HG03469 (cell line): ENCODE data around the gene DSG3.

ENCODE experiments used
- ATAC-seq: cut with Tn5 transposase; IDR thresholded peaks from one replicate; pipeline ENCODE4 v1.9.1; 2021; ENCODE audit warnings: mild to moderate bottlenecking, moderate library complexity, moderate number of reproducible peaks; ENCODE audit not compliant: unreplicated experiment

Gene DSG3

GRCh38 chr18:31429623-31430022, 17.9 kb upstream of the DSG3 start:
- ATAC-seq = no peak

GRCh38 chr18:31430072-31430471, 17.5 kb upstream of the DSG3 start:
- ATAC-seq = no peak

- ATAC-seq = no peak
Measured at GRCh38 chr18:31430554-31430953, 17.0 kb upstream of the DSG3 start.

DNA sequence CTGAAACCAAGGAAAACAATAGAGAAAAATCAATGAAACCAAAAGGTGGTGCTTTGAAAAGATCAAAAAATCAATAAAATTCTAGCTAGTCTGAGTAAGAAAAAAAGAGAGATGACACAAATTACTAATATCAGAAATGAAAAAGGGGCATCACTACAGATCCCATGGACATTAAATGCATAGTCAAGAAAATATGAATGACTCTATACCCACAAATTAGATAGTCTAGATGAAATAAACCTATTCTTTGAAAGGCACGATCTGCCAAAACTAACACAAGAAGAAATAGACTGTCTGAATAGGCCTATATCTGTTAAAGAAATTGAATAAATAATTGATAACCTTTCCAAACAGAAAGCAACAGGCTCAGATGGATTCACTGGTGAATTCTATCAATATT, 15.2 kb upstream of the DSG3 start:
- ATAC-seq = no peak

DNA sequence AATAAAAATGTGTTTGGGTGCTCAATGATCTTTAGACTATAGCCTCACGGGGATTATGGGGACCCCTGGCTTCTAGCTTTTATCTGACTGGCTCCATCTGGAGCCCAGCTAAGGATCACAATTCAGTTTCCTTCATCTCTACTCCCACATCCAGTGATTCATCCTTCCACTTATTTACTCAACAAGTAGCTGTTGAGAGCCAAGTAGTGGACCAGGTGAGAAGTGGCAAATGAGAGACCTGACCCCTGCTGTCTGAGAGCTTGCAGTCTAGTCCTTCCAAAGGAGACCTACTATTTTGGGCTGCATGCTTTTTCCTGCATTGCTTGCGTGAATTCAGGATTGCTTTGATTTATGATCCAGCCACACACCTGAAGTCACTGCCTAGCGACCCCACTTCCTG, 10.7 kb upstream of the DSG3 start:
- ATAC-seq = no peak

DNA sequence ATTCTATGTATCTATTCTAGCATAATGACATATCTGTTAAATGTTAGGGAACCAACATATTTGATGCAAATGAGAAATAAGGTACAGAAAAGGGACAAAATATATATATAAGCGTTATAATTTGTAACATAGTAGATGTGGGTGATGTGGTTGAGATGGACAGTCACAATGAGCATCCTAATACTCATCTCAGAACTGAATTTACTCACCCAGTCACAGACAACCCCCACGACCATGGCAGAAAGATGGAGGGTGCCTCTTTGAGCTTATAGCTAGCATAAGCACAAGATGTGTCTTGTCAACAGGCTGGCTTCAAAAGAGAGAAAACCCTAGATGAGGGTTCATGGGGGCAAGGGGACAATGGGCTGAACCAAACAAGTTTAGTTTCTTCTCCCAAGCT, 9.1 kb upstream of the DSG3 start:
- ATAC-seq = peak; percentile 45

GRCh38 chr18:31439807-31440325, 7.7 kb upstream of the DSG3 start:
- ATAC-seq = no peak

DNA sequence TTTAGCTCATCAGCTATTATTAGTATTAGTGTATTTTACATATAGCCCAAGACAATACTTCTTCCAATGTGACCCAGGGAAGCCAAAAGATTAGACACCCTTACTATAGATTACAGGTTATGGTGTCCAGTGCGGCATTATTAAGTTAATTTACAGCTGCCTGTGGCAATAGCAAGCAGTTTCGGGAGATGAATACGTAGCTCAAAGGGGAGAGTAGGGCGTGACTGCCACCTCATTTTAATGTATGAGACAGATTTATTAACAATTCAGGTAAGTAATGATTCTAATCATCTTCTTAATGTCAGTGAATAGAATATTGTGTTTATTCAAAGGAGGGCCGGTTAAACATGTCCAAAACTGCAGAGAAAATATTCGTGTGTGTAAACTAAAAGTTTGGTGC, 6.8 kb upstream of the DSG3 start:
- ATAC-seq = no peak

DNA sequence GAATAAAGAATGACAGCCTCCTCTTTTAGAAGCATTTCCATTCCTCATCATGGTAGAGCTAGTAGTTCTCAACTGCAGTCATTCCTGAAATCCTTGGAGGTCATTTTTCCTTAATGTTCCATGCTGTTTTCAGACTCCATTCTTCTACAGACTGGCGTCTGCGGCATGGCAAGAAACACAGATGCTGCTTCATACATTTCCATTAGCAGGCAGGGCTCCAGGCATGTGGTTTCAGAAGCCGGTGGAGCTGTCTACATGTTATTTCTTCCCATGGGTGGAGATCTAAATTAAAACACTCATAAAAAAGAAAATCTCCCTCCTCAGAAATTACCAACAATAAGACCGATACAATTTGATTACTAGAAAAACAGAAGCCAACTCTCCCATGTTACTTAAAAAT, 6.0 kb upstream of the DSG3 start:
- ATAC-seq = no peak

GRCh38 chr18:31444142-31444541, 3.4 kb upstream of the DSG3 start:
- ATAC-seq = no peak

DNA sequence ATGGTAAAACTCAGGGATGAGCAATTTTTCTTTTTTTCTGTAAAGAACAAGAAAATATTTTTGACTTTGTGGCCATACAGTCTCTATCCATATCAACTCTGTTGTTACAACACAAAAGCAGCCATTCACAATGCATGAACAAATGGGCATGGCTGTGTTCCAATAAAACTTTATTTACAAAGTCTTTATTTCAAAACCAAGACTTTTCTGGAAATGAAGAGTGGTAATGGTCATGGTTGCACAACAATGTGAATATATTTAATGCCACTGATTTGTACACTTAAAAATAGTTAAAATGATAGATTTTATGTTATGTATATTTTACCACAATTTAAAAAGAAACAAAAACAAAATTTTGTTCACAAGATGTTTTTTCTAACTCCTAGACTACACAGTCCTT, 1.6 kb upstream of the DSG3 start:
- no peak for ATAC-seq

DNA sequence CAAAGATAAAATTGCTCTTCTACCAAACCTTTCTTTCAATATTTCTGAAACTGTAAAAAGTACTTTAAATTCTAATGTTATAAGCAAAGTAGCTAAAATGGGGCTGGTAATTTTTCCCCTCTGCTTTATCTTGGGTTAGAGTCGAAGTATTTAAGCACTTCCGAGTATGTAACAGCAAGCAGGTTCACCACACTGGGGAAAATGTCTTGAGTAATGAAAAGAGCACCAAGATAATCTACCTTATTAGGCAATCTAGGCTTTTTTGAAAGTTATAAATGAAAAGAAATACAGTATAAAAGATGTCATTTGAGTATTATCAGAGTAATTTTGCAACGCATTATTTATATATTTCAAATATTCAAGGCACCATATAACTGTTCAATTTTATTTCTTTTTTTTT, 687 bp upstream of the DSG3 start:
- ATAC-seq = no peak

GRCh38 chr18:31450409-31450808, 2.9 kb downstream of the DSG3 start:
- no peak for ATAC-seq

- ATAC-seq = no peak
Measured at GRCh38 chr18:31451625-31452024, 4.1 kb downstream of the DSG3 start.

DNA sequence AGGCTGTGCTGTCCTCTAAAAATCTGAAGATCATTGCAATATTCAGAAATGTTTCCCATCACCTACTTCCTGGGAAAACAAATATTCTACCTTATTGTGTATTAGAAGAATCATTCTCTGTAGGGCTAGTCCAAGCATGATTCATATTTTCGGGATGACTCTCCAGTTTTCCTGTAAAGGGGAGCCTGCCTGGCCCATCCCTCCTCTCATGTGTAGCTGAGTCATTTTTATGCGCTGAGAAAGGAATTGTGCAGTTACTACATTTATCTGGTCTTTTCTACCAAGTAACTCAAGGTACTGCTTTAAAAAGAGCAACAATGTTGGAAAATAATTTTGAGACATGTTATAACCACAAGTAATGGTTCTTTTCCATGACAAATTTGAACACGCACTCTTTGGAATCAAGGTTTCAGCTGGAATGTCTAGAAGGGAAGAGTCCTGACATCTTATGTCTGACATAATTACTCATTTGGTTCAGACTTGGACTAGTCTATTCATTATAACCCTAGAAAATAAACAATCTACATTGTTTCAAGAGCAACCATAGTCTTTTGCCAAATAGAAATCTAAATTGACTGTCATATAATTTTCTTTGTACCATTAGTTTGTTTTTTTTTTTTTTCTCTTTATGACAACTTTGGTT, 6.6 kb downstream of the DSG3 start:
- no peak for ATAC-seq

DNA sequence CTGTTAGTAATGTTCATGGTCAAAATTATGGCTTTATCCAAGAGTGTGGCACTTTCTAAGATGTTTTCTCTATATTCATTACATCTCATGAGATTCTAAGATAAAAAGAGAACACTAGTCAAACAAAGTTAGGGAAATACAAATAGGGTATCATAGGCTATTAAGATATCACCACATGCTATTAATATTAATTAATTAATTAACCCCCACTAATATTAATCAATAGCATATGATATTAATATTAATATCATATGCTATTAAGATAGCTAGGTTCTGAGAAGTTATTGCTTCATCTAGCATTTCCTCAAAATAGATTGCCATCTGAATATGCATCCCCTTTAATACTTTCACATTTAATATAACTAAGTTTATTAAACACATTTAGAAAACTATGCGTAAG, 22.1 kb downstream of the DSG3 start:
- no peak for ATAC-seq

- no peak for ATAC-seq
Measured at GRCh38 chr18:31478688-31479087, 31.1 kb downstream of the DSG3 start.

GRCh38 chr18:31482051-31482450, 34.5 kb downstream of the DSG3 start:
- ATAC-seq = no peak

- ATAC-seq = no peak
Measured at GRCh38 chr18:31483396-31483795, 35.9 kb downstream of the DSG3 start.

DNA sequence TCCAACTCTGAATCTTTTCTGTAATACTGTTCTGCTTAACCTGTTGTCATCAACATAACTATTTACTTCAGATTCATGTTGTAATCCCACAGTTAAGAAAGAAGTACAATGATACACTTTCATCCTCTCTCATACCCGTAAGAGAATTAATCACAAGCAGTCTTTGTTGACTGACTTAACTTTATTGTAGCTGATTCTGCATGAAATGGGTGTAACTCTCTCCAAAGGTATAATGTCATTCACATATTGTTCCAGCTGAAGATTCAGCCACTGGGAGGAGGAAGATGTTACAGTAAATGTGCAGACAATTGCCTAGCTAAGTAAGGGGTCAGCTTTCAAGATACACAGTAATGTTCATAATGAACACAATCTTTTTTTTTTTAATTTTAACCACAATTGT, 36.9 kb downstream of the DSG3 start:
- ATAC-seq = no peak

- ATAC-seq = no peak
Measured at GRCh38 chr18:31486165-31486564, 38.6 kb downstream of the DSG3 start.

DNA sequence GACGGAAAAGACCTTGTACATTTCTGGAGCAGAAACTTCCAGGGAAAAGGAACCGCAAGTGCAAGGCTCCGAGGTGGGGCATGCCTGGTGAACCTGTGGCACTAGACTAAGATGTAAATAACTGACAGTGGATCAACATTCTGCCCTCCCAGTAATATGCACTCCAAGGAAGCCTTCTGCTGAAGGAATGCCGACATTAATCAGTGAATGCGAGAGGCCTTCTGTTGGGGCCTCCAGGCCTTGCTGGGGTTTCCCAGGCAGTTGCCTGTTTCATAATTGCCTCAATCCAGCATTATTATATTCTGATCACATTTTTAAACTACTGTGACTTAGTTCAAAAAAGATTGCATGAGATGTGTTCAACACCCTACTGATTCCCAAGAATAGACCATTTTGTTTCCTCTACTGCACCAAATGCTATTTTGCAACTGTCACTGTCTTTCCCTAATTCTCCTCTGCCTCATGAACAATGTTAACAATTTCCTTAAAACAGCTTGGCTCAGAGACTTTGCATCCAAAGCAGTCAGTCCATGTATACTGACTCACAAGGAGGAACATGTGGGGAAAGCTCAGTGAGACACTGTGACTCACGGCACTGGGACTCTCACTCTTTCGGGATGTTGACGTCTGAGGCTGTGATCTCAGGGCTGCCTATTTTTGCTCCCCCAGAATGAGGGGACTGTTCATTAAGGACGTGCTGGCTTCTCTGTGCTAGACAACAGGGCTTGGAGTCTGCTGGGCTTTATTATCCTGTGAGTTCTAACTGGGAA, 39.9 kb downstream of the DSG3 start:
- no peak for ATAC-seq

DNA sequence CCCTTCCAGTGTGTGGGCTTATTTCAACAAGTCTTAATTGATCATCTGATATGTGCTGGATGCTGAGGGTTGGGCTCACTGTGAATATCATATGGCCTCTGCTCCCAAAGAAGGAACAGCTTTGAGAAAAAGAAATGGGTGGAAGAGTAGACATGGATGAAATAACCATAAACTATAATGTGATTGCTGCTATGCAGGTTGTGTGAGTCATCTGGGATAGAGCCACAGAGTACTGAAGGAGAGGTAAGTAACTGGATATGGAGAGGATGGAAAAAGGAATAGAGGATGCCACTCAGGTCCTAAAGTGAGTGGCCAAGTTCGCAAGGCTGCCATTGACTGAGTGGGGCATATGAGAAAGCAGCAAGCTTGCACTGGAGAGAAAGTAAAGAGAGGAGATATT, 41.8 kb downstream of the DSG3 start:
- ATAC-seq = no peak
